ENCODE measurements around the gene RACK1. TPM values are rescaled to one million over a fixed set of nuclear protein-coding genes. Genes with fewer than 3 reads are reported as not detected.
A peak's percentile ranks its signal among the peaks of the same experiment; 100 is the strongest.

RACK1 gene
- total and polyA plus RNA-seq, 2 of the 8 experiments (the other 6 are each of a cell fraction or from before 2014, with no cell fraction given) = 2,589 to 7,971 TPM

GRCh38 chr5:181260720-181261319 is 17.1 kb upstream of the RACK1 start, which contains the start of gene TRIM52 (continued):
- no peak for TF ChIP-seq KDM1A (IDR thresholded peaks at IDR 0.05; ENCODE audit: borderline replicate concordance, low read length)
- TF ChIP-seq SAP30 (IDR thresholded peaks at IDR 0.05; ENCODE audit: insufficient read depth, insufficient replicate concordance, low read length) = peak; percentile 99
- peak; percentile 98 for TF ChIP-seq CREB1 (IDR thresholded peaks at IDR 0.05)
- no peak for TF ChIP-seq BACH1 (IDR thresholded peaks at IDR 0.05; ENCODE audit: low read length)
- TF ChIP-seq NRF1 (IDR thresholded peaks at IDR 0.05; ENCODE audit: low read depth, low read length) = no peak
